ENCODE results near the gene STXBP6.

The STXBP6 gene

DNA sequence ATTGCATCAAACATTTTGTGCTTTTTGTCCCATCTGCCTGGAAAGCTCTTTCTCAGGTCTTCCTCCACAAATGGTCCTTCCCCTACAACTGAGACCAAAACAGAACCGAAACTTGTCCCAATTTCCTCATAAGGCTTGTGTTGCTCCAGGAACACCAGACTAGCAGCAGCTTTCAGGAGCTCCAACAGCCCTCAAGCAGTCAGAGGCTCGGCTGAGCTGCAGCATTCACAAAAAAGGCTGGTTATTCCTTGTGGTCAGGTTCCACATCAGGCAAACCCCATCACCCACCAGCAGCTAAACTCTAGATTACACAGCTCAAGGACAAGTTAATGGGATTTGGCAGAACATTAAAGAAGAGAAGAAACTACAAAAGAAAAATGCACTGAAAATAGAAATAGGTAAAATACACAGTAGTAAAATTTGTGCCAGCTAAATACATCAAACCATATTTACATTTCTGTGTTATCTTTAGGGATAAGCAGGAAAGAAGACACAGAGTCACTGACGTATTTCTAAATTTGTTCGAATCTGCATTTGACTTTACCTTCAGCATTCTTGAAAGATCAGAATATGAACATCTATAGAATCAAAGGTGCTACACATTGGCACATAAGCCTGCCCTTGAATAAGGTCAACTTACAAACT, 141.2 kb downstream of the STXBP6 start:
- H3K4me3 ChIP-seq (ENCODE audit: low read length), result no peak overlapping the region
- DNase-seq (ENCODE audit: low read depth), result no peak
- TF ChIP-seq, protein P1, sequence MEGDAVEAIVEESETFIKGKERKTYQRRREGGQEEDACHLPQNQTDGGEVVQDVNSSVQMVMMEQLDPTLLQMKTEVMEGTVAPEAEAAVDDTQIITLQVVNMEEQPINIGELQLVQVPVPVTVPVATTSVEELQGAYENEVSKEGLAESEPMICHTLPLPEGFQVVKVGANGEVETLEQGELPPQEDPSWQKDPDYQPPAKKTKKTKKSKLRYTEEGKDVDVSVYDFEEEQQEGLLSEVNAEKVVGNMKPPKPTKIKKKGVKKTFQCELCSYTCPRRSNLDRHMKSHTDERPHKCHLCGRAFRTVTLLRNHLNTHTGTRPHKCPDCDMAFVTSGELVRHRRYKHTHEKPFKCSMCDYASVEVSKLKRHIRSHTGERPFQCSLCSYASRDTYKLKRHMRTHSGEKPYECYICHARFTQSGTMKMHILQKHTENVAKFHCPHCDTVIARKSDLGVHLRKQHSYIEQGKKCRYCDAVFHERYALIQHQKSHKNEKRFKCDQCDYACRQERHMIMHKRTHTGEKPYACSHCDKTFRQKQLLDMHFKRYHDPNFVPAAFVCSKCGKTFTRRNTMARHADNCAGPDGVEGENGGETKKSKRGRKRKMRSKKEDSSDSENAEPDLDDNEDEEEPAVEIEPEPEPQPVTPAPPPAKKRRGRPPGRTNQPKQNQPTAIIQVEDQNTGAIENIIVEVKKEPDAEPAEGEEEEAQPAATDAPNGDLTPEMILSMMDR (conservative IDR thresholded peaks at IDR 0.05; ENCODE audit: low read length), result no peak

DNA sequence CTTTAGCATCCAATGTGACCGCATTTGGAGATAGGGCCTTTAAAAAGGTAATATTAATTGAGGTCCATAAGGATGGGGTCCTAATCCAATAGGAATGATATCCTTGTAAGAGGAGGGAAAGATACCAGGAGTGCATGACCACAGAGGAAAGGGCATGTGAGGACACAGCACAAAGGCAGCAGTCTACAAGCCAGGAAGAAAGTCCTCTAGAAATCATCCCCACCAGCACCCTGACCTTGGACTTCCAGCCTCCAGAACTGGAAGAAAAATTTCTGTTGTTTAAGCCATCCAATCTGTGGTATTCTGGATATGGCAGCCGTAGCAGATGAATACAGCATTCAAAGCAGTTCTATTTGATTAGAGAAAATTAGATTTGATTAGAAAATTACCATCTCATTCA, 145.4 kb downstream of the STXBP6 start:
- no peak for DNase-seq (ENCODE audit: low read depth)
- TF ChIP-seq, protein P1 (conservative IDR thresholded peaks at IDR 0.05; ENCODE audit: low read length), result no peak

DNA sequence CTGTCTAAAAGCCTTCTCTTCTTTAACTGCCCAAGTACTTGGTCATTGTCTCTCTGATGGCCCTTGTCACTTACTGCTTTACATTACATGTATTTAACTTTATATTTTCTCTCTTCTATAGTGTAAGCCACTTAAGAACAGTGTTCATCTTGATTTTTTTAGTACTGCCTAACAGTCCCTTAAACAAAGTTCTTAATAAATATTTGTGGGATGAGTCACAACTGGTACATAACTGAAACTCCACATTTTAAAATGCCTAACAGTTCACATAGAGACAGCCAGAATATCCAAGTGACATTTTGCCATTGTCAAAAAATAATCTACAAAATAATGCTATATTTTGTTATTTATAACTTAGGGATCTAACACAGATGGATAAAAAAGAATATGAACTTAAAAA, 146.6 kb downstream of the STXBP6 start:
- DNase-seq (ENCODE audit: low read depth), result peak; percentile 72

More for the DNA sequence above, 145.4 kb downstream of the STXBP6 start:
- no peak overlapping the region for H3K4me3 ChIP-seq (ENCODE audit: low read length)

DNA sequence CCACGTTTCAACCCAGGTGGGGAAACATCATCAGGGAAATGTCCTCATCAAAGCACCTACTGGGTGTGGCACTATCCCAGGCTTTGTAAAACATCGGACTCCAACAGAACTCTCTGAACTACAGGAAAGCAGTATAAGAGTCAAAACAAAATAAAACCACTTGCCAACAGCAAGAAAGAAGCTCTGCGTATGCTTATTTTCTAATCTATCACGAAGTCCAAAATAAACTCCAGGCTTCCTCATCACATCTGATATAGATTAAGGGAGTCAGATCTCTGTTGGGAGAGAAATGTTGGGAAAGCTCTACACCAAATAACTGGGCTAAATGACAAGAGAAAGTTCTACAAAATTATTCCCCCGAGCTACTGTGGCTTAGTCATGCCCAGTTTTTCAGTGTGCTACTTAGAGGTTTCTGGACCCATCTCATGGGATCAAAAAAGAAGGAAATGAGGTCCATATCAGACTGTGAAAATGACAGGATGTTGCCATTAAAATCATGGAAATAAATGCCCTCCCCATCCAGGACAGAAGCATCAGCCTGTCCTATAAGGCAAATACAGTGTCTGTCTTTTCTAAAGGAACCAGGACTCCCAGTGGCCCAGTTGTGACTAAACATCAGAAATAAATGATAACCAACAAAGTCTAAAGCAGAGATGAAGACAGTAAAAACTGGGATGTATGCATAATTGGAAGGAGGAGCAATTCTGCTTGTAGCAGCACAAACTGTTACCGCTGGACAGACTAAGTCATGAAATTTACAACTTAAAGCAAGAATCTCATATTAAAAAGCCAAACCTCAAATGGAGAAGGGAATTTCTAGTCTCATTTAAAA, 149.5 kb downstream of the STXBP6 start:
- peak overlapping the region; percentile 37 for H3K4me3 ChIP-seq (ENCODE audit: low read length)
- DNase-seq (ENCODE audit: low read depth), result peak; percentile 93
- TF ChIP-seq, protein P1 (conservative IDR thresholded peaks at IDR 0.05; ENCODE audit: low read length), result peak; percentile 3; the same call in 1 of the 2 replicates

More for the DNA sequence above, 146.6 kb downstream of the STXBP6 start:
- no peak overlapping the region for H3K4me3 ChIP-seq (ENCODE audit: low read length)
- TF ChIP-seq, protein P1 (conservative IDR thresholded peaks at IDR 0.05; ENCODE audit: low read length), result no peak

DNA sequence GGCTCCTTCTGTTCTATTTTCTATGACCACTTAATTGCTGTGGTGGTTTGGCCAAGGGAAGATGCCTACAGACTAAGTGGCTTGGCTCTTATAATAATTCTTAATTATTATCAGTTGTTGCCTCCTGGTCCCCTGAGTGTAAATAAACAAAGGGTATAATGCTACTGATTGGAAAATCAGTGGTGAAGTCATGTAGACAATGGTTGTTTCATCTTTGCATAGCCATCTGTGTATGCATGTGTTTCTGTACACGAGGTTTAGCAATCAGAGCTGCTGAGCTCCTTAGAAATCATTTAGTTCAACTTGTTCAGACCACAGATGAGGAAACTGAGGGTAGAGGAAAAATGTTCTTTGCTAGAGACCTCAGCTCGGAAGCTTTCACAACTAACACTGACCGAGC, 152.2 kb downstream of the STXBP6 start:
- no peak for DNase-seq (ENCODE audit: low read depth)
- TF ChIP-seq, protein P1 (conservative IDR thresholded peaks at IDR 0.05; ENCODE audit: low read length), result no peak
- no peak overlapping the region for H3K4me3 ChIP-seq (ENCODE audit: low read length)

DNA sequence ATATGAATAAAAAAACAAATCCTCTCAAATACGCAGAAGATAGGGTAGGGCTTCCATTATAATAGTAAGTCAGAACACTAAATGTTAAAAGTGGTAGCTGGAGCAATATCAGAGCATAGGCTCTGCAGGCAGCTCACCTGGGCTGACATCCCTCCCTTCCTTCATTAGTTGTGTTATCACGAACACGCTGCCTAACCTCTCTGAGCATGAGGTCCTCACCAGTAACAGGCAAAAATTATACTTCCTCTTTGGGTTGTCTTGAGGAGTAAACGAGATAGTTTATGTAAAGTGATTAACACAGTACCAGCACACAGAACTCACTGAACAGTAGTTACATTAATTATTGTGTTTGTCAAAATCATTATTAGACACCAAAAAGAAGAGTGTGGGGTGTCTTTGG, 154.3 kb downstream of the STXBP6 start:
- H3K4me3 ChIP-seq (ENCODE audit: low read length), result no peak overlapping the region
- TF ChIP-seq, protein P1 (conservative IDR thresholded peaks at IDR 0.05; ENCODE audit: low read length), result no peak
- no peak for DNase-seq (ENCODE audit: low read depth)

DNA sequence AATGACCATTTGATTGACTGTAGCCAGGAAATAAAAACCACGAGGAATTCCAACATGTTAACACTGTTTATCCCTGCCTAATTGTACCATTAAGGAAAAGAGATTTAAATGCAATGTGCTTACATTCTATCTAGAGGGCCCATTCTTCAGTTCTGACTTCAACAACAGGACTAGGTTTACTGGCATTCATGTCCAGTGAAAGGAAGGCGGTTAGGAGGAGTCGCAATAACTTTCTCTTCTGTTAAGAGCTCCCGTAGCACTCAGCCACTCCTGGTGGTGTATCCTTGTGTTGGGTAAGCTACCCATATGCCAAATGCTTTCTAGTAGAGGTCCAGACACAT, 154.7 kb downstream of the STXBP6 start:
- TF ChIP-seq, protein P1 (conservative IDR thresholded peaks at IDR 0.05; ENCODE audit: low read length), result no peak

More for the DNA sequence above, 154.7 kb downstream of the STXBP6 start:
- DNase-seq (ENCODE audit: low read depth), result peak; percentile 86
- H3K4me3 ChIP-seq (ENCODE audit: low read length), result no peak overlapping the region

Data from AG10803 (cell line).